Astrocyte of the spinal cord (primary cell): ENCODE data around the gene CAMK2G.

Source experiments
- DNase-seq: peaks from one replicate; pipeline ENCODE4 v3.0.0; 2011; ENCODE audit warnings: low read depth, low spot score
- H3K4me3 ChIP-seq: 2 replicates; pipeline ENCODE4 v1.5.1; 2011; ENCODE audit warnings: low read depth, mild to moderate bottlenecking, low read length, moderate library complexity
- in situ Hi-C: cut with HindIII; loops from 2 replicates; pipeline ENCODE4 v1.10.0; 2017; ENCODE audit warnings: low sequenced_read_pairs
- TF ChIP-seq, protein P1 (sequence below): IDR thresholded peaks from 2 replicates; pipeline ENCODE4 v1.5.1; 2012; ENCODE audit warnings: low read depth, mild to moderate bottlenecking, low read length, inconsistent platforms

Gene CAMK2G

DNA sequence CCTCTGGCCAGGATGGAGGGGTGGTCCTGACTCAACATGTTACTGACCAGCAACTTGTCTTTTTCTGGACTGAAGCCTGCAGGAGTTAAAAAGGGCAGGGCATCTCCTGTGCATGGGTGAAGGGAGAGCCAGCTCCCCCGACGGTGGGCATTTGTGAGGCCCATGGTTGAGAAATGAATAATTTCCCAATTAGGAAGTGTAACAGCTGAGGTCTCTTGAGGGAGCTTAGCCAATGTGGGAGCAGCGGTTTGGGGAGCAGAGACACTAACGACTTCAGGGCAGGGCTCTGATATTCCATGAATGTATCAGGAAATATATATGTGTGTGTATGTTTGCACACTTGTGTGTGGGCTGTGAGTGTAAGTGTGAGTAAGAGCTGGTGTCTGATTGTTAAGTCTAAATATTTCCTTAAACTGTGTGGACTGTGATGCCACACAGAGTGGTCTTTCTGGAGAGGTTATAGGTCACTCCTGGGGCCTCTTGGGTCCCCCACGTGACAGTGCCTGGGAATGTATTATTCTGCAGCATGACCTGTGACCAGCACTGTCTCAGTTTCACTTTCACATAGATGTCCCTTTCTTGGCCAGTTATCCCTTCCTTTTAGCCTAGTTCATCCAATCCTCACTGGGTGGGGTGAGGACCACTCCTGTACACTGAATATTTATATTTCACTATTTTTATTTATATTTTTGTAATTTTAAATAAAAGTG lies 42.6 kb upstream of the CAMK2G start:
- H3K4me3 ChIP-seq: no peak overlapping the region

DNA sequence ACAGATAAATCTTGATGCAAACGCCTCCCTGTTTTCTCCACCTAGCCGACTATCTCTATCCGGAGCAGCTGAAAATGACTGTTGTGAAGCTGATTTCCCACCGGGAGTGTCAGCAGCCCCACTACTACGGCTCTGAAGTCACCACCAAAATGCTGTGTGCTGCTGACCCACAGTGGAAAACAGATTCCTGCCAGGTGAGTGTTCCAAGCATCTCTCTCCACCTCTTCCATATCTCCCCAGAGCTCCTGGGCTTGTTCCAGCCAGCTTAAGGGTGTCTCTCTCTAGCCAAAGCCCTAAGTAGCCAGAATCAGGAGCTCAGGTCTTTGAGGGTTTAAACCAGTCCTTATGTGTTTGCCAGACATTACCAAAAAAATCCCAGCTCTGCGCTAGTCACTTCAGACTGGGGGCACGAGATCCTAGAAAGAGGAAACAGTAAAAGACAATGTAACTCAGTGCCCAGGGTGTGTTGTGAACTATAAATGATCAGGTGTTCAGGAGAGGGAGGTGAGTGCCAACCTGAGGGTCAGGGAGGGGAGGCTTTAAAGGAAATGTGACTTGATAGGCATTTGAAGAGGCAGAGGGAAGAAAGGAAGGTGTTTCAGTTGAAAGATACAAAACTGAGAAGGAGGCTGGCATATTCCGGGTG lies 41.0 kb upstream of the CAMK2G start:
- no peak for DNase-seq
- peak overlapping the region; percentile 79 for H3K4me3 ChIP-seq
- TF ChIP-seq, protein P1, sequence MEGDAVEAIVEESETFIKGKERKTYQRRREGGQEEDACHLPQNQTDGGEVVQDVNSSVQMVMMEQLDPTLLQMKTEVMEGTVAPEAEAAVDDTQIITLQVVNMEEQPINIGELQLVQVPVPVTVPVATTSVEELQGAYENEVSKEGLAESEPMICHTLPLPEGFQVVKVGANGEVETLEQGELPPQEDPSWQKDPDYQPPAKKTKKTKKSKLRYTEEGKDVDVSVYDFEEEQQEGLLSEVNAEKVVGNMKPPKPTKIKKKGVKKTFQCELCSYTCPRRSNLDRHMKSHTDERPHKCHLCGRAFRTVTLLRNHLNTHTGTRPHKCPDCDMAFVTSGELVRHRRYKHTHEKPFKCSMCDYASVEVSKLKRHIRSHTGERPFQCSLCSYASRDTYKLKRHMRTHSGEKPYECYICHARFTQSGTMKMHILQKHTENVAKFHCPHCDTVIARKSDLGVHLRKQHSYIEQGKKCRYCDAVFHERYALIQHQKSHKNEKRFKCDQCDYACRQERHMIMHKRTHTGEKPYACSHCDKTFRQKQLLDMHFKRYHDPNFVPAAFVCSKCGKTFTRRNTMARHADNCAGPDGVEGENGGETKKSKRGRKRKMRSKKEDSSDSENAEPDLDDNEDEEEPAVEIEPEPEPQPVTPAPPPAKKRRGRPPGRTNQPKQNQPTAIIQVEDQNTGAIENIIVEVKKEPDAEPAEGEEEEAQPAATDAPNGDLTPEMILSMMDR: no peak
- in situ Hi-C loops: no loop called here

More for the DNA sequence above, 42.6 kb upstream of the CAMK2G start:
- in situ Hi-C loops: no loop called here
- DNase-seq: no peak
- TF ChIP-seq, protein P1: no peak

DNA sequence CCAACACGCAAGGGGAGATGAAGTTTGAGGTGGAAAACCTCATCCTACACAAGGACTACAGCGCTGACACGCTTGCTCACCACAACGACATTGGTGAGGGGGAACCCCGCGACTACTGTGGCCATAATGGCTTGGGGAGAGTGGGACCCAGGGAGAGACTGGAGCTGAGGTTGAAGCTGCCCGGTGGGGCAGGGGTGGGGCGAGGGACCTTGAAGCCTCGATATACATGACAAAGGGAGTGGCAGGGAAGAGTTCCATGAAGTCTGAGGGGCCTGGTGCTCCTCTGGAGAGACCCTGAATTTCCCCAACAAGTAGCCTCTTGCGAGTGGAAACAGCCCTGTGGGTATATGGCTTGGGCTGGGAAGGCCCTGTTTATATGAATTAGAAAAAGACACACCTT lies 39.7 kb upstream of the CAMK2G start:
- TF ChIP-seq, protein P1: no peak
- peak overlapping the region; percentile 79 for H3K4me3 ChIP-seq
- in situ Hi-C loops: no loop called here
- DNase-seq: no peak

DNA sequence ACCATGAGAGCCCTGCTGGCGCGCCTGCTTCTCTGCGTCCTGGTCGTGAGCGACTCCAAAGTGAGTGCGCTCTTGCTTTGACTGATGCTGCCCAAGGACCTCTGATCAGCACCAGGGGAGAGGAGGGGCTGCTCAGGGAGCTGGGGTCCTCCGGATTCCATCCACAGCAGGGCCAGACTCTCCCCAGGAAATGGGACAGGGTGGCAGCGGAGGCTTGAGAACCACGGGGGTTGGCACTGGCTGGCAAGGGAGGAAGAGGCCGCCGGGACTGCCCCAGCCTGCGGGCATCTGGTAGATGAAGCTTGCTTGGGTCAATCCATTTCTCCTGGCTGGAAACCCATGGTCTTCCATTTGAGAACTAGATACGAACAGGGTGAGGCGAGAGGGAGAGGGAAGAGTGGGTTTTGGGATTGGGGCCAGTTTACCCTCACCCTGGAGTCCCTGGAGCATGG lies 37.2 kb upstream of the CAMK2G start:
- peak overlapping the region; percentile 79 for H3K4me3 ChIP-seq
- DNase-seq: no peak
- in situ Hi-C loops: no loop called here
- TF ChIP-seq, protein P1: no peak

DNA sequence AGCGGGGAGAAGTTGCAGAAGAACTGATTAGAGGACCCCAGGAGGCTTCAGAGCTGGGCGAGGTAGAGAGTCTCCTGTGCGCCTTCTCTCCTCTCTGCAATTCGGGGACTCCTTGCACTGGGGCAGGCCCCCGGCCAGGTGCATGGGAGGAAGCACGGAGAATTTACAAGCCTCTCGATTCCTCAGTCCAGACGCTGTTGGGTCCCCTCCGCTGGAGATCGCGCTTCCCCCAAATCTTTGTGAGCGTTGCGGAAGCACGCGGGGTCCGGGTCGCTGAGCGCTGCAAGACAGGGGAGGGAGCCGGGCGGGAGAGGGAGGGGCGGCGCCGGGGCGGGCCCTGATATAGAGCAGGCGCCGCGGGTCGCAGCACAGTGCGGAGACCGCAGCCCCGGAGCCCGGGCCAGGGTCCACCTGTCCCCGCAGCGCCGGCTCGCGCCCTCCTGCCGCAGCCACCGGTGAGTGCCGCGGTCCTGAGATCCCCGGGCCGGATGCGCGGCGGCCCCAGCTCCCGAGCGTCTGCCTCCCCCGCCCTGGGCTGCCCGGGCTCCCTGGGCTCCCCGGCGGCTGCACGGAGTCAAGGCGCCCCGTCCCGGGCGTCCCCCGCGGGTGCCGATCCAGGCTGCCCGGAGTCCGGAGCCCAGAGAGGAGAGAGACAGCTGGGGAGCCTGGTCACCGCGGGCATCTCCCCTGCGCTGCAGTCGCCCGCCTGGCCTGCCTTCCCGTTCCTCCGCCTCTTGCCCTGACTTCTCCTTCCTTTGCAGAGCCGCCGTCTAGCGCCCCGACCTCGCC lies 36.6 kb upstream of the CAMK2G start, which contains the start of gene PLAU:
PLAU (plus strand) TSS at position 369 of the 789 bp plus-strand sequence. CDS start 424 bp downstream, outside the sequence.
- TF ChIP-seq, protein P1: no peak
- peak within 1 kb of the TSS; percentile 79 for H3K4me3 ChIP-seq
- in situ Hi-C loops: no loop called here
- peak; percentile 58 for DNase-seq

DNA sequence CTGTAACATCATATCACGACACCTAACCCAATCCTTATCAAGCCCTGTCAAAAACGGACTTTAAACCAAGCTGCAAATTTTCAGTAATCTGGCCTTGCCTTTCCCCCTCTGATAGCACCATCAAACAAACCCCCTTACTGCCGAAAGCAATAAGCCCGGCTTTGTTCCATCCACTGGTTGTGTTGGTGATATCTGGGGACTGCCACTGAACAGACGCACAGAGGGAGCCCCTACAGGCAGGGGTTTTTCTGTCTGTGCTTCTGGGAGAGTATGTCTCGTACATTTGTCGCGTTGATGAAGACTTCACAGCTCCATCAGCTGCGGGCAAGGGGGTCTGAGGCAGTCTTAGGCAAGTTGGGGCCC lies 36.0 kb upstream of the CAMK2G start:
- TF ChIP-seq, protein P1: peak; percentile 15
- H3K4me3 ChIP-seq: peak overlapping the region; percentile 79
- in situ Hi-C loops: no loop called here
- DNase-seq: peak; percentile 39
